A673 (cell line): Measurements from ENCODE around the gene ABCA2.

Source experiments
- EZH2 ChIP-seq: fragments of 200-600 bp; sonication (generic); IDR thresholded peaks from 2 replicates; pipeline ENCODE4 v1.6.1; 2017; ENCODE audit warnings: borderline replicate concordance, low read depth, mild to moderate bottlenecking, mixed read lengths, antibody characterized with exemption, low read length; ENCODE audit not compliant: poor library complexity, severe bottlenecking
- TF ChIP-seq, protein P1 (sequence below): fragments of 300-800, 200-600 bp; sonication (generic); conservative IDR thresholded peaks from 2 replicates; pipeline ENCODE4 v1.5.1; 2017; ENCODE audit warnings: low read depth, mild to moderate bottlenecking, antibody characterized with exemption, low read length, moderate library complexity, mixed read lengths

DNA sequence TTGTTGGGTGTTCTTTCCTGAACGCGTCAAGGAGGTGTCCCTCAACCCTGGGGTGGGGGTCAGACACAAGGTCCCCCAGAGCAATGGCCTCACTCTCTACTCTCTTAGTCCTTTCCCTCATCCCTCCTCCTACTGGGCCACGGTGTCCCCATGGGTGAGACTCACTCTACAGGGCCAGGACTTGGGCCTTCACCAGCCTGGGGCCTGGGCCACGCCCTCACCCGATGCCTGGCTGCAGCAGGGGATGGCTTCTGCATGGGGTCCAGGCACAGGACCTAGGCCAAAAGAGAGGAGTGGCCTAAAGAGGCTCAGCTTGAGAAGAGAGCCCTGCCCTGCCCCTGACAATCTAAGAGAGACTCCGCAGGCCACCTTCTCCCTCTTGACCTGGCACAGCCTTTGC lies 70.1 kb downstream of the ABCA2 start:
- TF ChIP-seq, protein P1, sequence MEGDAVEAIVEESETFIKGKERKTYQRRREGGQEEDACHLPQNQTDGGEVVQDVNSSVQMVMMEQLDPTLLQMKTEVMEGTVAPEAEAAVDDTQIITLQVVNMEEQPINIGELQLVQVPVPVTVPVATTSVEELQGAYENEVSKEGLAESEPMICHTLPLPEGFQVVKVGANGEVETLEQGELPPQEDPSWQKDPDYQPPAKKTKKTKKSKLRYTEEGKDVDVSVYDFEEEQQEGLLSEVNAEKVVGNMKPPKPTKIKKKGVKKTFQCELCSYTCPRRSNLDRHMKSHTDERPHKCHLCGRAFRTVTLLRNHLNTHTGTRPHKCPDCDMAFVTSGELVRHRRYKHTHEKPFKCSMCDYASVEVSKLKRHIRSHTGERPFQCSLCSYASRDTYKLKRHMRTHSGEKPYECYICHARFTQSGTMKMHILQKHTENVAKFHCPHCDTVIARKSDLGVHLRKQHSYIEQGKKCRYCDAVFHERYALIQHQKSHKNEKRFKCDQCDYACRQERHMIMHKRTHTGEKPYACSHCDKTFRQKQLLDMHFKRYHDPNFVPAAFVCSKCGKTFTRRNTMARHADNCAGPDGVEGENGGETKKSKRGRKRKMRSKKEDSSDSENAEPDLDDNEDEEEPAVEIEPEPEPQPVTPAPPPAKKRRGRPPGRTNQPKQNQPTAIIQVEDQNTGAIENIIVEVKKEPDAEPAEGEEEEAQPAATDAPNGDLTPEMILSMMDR: no peak
- TF ChIP-seq EZH2: no peak
